Esophagus muscularis mucosa (tissue), 4 donors: ENCODE data around the gene LGALS1.

ENCODE experiments used
- EP300 ChIP-seq: sonication (generic); formaldehyde crosslinking; IDR thresholded peaks from one replicate; pipeline ENCODE4 v1.6.1; 2017; ENCODE audit warnings: antibody characterized with exemption
- POLR2A ChIP-seq: fragments of 450-650 bp; IDR thresholded peaks from one replicate; pipeline ENCODE4 v1.6.1; 2017; ENCODE audit warnings: antibody characterized with exemption, moderate library complexity, mild to moderate bottlenecking, low read depth
- POLR2AphosphoS5 ChIP-seq, 2 donors: sonication (generic); formaldehyde crosslinking; IDR thresholded peaks; one replicate each; pipeline ENCODE4 v1.6.1; 2017; ENCODE audit warnings: antibody characterized with exemption in 2 of 2
- TF ChIP-seq, protein P1 (sequence below), 3 experiments: fragments of 200-600 bp in 2 of 3; fragments of 450-650 bp in 1 of 3; sonication (generic) in 2 of 3; IDR thresholded peaks; one replicate each; pipeline ENCODE4 v1.5.1; 2017 to 2019; ENCODE audit warnings: antibody characterized with exemption in 3 of 3, mild to moderate bottlenecking in 2 of 3, moderate library complexity in 1 of 3

DNA sequence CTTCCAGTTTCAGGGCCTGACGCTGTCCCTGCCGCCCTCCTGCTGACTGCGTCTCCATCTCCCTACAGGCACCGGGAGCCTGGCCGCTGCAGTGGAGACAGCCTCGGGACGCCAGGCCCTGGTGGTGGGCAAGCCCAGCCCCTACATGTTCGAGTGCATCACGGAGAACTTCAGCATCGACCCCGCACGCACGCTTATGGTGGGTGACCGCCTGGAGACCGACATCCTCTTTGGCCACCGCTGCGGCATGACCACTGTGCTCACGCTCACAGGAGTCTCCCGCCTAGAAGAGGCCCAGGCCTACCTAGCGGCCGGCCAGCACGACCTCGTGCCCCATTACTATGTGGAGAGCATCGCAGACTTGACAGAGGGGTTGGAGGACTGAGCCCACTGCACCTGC, 9.9 kb upstream of the LGALS1 start:
- no peak for TF ChIP-seq POLR2A
- no peak for TF ChIP-seq POLR2AphosphoS5 (IDR thresholded peaks at IDR 0.05)
- TF ChIP-seq, protein P1, sequence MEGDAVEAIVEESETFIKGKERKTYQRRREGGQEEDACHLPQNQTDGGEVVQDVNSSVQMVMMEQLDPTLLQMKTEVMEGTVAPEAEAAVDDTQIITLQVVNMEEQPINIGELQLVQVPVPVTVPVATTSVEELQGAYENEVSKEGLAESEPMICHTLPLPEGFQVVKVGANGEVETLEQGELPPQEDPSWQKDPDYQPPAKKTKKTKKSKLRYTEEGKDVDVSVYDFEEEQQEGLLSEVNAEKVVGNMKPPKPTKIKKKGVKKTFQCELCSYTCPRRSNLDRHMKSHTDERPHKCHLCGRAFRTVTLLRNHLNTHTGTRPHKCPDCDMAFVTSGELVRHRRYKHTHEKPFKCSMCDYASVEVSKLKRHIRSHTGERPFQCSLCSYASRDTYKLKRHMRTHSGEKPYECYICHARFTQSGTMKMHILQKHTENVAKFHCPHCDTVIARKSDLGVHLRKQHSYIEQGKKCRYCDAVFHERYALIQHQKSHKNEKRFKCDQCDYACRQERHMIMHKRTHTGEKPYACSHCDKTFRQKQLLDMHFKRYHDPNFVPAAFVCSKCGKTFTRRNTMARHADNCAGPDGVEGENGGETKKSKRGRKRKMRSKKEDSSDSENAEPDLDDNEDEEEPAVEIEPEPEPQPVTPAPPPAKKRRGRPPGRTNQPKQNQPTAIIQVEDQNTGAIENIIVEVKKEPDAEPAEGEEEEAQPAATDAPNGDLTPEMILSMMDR (IDR thresholded peaks at IDR 0.05), result no peak
- no peak for TF ChIP-seq EP300
